Activated naive CD4-positive, alpha-beta T cell treated with anti-CD3 and anti-CD28 coated beads, Interleukin-2, amount 50 U/mL, for 72 hours (primary cell): ENCODE results near the gene HYAL3. TPM values are rescaled to one million over a fixed set of nuclear protein-coding genes. Genes with fewer than 3 reads are reported as not detected.
"Not testable (repeated sequence)": the region's sequence is repeated elsewhere in the genome, so short reads cannot be mapped to it uniquely, and the experiment has no call there.

Experiments
- ATAC-seq, 2 donors: fragments of 150-1000 bp; cut with Tn5 transposase; 2 replicates each; pipeline ENCODE4 v1.10.0; 2021; ENCODE audit warnings: mild to moderate bottlenecking in 2 of 2, moderate library complexity in 2 of 2
- DNase-seq, 2 donors: peaks; one replicate each; pipeline ENCODE4 v3.0.0; 2021 to 2022; ENCODE audit warnings: low spot score in 2 of 2
- H3K27ac Mint-ChIP-seq, 2 donors: one replicate each; pipeline ENCODE4 v1.8.0; 2022; ENCODE audit warnings: mild to moderate bottlenecking in 2 of 2, mixed read lengths in 2 of 2
- H3K36me3 Mint-ChIP-seq, 2 donors: one replicate each; pipeline ENCODE4 v1.8.0; 2022; ENCODE audit warnings: mixed read lengths in 2 of 2
- H3K9me3 Mint-ChIP-seq, 2 donors: one replicate each; pipeline ENCODE4 v1.8.0; 2022; ENCODE audit warnings: mixed read lengths in 2 of 2
- total RNA-seq, 2 donors: library from RNA; stranded (reverse); gene quantifications; one replicate each; pipeline ENCODE4 v1.2.3, GENCODE V29; 2022

Gene HYAL3
- total RNA-seq, 2 donors from 2014 or later = 4.3 to 6.6 TPM

DNA sequence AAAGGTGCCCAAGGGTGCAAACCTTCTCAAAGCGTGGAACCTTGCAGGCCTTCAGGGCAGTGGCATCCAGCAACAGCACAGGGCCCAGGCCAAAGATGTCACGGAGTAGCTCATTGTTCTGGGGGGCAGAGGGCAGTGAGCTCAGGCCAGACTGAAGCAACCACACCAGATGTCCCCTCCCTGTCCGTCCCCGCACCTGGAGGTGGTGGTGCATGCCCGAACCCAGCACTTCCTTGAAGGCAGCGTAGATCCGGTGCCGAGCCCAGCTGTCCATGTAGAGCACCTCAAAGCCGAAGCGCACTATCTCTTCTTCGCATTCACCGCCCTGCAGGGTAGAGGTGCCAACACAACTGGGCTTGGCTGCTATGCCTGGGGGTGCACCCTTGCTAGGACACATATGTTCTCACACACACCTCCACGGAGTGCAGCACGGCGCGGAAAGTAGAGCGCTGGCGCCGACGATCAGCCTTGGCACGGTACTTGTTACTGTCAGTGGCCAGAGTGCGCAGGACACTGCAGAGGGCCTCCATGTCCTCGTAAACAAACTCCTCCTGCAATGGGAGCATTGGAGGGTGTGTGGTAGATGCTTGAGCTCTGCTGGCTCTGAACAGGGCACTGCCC is 10.7 kb downstream of the HYAL3 start:
- Mint-ChIP-seq H3K9me3 (no peaks in the 10 kb centered on the region), H3K27ac (peak overlapping the region in 1 of 2 donors; percentile 65), H3K36me3 (peaks cover 9 to 13% of the 10 kb centered on the region in 2 donors)
- ATAC-seq (no peak), DNase-seq (no peak)

DNA sequence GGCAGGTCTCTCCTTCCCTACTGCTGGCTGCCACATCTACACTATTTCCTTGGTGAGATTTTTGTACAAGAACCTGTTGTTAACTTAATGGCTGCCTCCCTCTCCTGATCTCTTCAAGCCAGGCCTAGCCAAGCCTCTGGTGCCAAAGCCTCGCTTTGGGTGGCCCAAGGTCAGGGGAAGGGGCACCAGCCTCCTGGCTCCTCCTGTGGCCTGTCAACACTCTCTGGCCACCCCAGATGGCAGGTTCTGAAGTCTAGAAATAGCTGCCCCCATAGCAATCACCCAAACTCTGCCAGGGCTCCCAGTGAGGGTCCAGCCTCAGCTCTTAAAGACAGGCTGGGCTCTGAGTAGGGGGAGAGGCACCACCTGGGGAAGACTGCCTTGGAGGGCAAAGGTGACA is 11.9 kb downstream of the HYAL3 start:
- no peak overlapping the region for H3K27ac Mint-ChIP-seq
- DNase-seq (no peak), ATAC-seq (no peak)
- H3K36me3 Mint-ChIP-seq = peaks cover 8 to 9% of the 10 kb centered on the region in 2 donors
- no peaks in the 10 kb centered on the region for H3K9me3 Mint-ChIP-seq

GRCh38 chr3:50286322-50287227 is 12.6 kb downstream of the HYAL3 start:
- no peak overlapping the region for H3K27ac Mint-ChIP-seq
- H3K36me3 Mint-ChIP-seq = peaks cover 6 to 7% of the 10 kb centered on the region in 2 donors
- DNase-seq (no peak), ATAC-seq (no peak)
- H3K9me3 Mint-ChIP-seq = no peaks in the 10 kb centered on the region

DNA sequence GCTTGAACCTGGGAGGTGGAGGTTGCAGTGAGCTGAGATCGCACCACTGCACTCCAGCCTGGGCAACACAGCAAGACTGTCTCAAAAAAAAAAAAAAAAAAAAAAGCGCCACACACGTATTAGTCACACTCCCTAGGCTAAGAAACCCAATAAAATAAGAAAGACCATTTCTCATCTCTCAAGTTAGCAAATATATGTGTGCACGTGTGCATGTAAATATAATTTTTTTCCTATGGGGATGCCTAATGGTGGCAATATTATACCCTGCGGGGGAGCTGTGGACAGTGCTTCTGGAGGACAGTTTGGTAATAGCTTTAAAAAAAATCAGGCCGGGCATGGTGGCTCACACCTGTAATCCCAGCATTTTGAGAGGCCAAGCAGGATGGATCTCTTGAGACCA is 15.1 kb downstream of the HYAL3 start:
- not testable (repeated sequence) for ATAC-seq, H3K9me3 Mint-ChIP-seq, DNase-seq, H3K27ac Mint-ChIP-seq, H3K36me3 Mint-ChIP-seq

DNA sequence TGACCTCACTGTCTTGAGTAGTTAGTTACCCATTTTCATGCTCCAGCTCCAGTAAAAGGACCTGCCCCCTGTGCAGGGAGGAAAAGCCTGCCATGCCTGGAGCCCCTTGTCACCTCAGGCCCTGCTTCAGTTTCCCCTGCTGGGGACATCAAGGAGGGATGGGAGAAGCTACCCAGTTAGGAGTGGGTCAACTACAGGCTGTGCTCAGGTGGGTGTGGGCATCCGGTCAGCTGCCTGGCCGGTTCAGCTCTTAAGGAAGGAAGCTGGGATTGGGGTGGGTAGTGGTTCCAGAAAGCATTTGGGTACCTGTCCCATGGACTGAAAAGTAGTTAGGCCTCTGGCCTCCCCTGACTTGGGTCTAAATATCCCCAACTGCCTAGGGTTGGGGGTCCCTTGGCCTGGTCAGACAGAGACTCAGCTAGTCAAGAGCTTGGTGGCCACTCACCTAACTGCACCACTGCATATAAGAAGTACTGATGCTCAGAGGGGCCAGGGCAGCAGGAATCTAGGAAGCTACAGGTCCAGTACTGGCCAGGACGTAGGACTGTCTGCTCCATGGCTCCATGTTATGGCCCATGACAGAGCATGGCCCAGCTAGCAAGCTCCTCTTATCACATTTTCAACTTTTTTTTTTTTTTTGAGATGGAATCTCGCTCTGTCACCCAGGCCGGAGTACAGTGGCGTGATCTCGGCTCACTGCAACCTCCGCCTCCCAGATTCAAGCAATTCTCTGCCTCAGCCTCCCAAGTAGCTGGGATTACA is 19.8 kb downstream of the HYAL3 start:
- H3K9me3 Mint-ChIP-seq = no peaks in the 10 kb centered on the region
- no peaks in the 10 kb centered on the region for H3K36me3 Mint-ChIP-seq
- DNase-seq = no peak
- no peak overlapping the region for H3K27ac Mint-ChIP-seq
- ATAC-seq = no peak

DNA sequence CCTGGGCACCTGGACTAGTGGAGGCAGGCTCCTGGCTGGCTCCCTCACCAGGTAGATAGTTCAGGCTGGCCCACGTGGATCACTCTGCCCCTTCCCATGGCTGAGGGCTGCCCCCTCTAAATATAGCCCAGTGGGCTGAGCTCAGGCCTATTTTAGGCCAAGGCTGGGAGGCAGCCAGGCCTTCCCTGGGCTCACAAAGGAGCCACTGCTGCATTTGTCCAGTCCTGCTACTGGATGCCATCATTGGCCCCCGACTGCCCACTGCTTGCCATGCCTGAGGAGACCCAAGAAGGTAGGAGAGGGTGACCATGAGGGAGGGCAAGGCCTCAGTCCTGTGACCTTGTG is 20.4 kb downstream of the HYAL3 start, which contains the start of gene LSMEM2:
LSMEM2 (plus strand) TSS at position 208 of the 345 bp plus-strand sequence; CDS start at position 235, 27 bp downstream.
- H3K27ac Mint-ChIP-seq = no peak within 1 kb of the TSS
- ATAC-seq (no peak), DNase-seq (no peak)
- no peaks in the 10 kb centered on the region for H3K36me3 Mint-ChIP-seq
- no peaks in the 10 kb centered on the region for H3K9me3 Mint-ChIP-seq

DNA sequence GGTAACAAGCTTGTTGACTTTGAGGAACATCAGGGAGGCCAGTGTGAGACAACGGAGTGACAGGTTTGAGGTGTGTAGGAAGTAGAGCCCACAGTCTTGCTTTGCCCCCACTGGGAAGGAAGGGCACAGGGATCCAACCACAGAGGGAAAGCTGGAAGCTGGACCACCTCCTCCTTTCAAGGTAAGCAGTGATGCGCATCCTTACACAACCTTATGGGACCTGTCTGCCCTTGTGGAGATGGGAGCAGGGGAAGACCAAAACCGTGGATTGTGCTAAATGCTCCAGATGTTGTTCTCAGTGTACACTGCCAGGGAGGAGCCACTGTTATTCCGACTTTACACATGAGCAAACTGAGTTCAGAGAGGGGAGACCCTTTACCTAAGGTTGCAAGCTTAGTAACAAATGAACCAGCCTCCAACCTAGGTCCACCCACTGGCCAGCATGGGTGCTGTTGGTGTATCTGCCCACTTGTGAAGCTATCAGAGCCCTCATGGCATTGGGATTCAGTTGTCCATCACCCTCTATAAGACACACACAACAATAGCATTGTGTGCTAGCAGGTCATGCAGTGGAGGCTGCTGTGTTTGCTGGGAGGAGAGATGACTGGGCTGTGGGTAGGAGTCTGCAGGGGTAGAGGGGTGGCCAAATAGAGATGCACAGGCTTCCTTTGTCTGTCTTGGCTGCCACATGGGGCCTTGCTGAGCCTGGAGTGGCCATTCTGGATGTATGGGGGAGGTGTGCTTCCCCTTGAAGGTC is 20.9 kb downstream of the HYAL3 start:
- ATAC-seq = no peak
- no peak overlapping the region for H3K27ac Mint-ChIP-seq
- no peaks in the 10 kb centered on the region for H3K36me3 Mint-ChIP-seq

DNA sequence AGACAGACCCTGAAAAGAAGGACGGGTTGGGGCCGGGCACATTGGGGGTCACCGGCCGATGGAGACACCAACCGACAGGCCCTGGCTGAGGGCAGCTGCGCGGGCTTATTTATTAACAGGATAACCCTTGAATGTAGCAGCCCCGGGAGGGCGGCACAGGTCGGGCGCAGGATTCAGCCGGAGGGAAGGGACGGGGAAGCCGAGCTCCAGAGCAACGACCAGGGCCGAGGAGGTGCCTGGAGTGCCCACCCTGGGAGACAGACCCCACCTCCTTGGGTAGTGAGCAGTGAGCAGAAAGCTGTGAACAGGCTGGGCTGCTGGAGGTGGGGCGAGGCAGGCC is 22.5 kb downstream of the HYAL3 start:
- Mint-ChIP-seq H3K27ac (no peak overlapping the region), H3K9me3 (no peaks in the 10 kb centered on the region), H3K36me3 (no peaks in the 10 kb centered on the region)
- ATAC-seq (no peak), DNase-seq (no peak)

More for the DNA sequence above, 20.9 kb downstream of the HYAL3 start:
- no peak for DNase-seq
- no peaks in the 10 kb centered on the region for H3K9me3 Mint-ChIP-seq

GRCh38 chr3:50275996-50276761 is 23.0 kb downstream of the HYAL3 start:
- H3K27ac Mint-ChIP-seq = no peak overlapping the region
- H3K36me3 Mint-ChIP-seq = no peaks in the 10 kb centered on the region
- no peaks in the 10 kb centered on the region for H3K9me3 Mint-ChIP-seq
- ATAC-seq (peak in 1 of 2 donors; percentile 19), DNase-seq (no peak)

DNA sequence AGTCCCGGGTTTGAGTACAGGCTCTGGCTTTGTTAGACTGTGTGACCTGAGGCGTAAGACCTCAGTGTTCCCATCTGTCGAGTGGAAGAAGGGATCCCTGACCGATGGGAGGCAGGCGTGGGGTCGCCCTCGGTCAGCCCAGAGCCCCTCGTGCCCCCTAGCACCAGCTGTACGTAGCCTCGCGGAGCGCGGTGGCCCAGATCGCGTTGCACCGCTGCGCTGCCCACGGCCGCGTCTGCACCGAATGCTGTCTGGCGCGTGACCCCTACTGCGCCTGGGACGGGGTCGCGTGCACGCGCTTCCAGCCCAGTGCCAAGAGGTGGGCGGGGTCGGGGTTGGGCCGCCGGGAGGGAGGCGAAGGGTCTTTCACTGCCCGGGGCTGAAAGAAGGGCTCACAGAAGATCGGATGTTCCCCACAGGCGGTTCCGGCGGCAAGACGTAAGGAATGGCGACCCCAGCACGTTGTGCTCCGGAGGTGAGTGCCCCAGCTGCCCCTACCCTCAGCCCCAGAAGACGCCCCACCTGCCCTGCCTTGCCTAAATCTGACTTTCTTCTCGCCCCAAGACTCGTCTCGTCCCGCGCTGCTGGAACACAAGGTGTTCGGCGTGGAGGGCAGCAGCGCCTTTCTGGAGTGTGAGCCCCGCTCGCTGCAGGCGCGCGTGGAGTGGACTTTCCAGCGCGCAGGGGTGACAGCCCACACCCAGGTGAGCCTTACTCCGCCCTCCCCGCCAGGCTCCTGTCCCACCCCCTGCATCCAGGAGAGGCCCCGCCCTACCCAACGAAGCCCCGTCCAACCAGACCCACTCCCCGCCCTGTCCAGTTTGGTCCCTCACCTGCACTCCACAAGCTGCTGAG is 23.8 kb downstream of the HYAL3 start:
- Mint-ChIP-seq H3K27ac (no peak overlapping the region), H3K9me3 (no peaks in the 10 kb centered on the region), H3K36me3 (no peaks in the 10 kb centered on the region)
- ATAC-seq = no peak
- DNase-seq = no peak

DNA sequence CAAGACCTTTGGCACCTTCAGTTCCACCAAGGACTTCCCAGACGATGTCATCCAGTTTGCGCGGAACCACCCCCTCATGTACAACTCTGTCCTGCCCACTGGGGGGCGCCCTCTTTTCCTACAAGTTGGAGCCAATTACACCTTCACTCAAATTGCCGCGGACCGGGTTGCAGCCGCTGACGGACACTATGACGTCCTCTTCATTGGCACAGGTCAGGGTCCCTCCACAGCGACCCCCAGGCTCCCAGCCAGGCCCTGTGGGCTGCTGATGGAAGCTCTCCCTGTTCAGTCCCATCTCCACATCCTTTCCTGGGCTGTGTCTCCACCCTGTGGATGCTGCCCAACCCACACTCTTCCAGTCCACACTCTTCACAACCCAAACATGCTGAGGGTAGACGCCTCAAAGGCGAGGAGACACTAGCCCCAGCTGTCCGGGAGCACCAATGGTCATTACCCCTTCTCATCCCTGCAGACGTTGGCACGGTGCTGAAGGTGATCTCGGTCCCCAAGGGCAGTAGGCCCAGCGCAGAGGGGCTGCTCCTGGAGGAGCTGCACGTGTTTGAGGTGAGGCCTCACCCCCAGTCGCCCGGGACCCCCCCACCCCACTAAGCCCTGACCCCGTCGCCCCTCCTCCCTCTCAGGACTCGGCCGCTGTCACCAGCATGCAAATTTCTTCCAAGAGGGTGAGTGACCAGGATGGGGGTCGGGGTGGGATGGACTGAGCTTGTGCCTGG is 24.7 kb downstream of the HYAL3 start:
- Mint-ChIP-seq H3K36me3 (no peaks in the 10 kb centered on the region), H3K27ac (no peak overlapping the region), H3K9me3 (no peaks in the 10 kb centered on the region)
- DNase-seq = peak; percentile 69 to 87
- peak; percentile 19 to 48 for ATAC-seq

DNA sequence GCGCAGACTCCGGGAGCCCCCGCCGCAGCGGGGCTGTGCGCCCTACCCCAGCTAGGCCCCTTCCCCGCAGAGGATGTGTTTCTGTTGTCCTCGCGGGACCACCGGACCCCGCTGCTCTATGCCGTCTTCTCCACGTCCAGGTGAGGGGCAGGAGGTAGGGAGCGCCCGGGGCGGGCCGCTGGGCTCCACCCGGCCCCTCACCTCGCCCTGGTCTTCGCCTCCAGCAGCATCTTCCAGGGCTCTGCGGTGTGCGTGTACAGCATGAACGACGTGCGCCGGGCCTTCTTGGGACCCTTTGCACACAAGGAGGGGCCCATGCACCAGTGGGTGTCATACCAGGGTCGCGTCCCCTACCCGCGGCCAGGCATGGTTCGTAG is 25.5 kb downstream of the HYAL3 start:
- H3K27ac Mint-ChIP-seq = no peak overlapping the region
- no peaks in the 10 kb centered on the region for H3K36me3 Mint-ChIP-seq
- no peaks in the 10 kb centered on the region for H3K9me3 Mint-ChIP-seq
- no peak for DNase-seq
- ATAC-seq = no peak

DNA sequence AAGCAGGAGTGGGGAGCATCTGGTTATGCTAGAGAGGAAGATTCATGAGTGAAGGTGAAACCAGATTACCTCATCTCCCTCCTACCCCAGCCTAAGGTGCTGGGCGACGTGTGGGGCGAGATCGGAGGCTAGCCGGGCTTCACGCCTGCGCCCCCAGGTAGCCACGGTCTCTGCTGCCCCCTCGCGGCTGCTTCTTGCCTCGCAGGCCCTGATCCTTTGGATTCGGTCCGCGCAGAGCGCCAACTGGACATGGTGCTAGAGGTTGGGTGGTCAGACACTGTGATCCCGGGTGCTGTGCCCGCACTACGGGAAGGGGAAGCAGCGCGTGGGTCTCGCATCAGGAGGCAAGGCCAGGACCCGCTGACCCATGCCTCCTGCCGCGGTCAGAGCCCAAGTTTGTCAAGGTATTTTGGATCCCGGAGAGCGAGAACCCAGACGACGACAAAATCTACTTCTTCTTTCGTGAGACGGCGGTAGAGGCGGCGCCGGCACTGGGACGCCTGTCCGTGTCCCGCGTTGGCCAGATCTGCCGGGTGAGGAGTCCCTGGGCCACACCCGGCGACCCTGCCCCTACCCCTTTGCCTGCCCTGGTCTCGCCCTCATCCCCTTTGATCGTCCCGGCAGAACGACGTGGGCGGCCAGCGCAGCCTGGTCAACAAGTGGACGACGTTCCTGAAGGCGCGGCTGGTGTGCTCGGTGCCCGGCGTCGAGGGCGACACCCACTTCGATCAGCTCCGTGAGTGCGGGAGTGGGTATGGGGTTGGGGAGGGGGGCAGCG is 26.1 kb downstream of the HYAL3 start:
- Mint-ChIP-seq H3K9me3 (no peaks in the 10 kb centered on the region), H3K36me3 (no peaks in the 10 kb centered on the region), H3K27ac (peak overlapping the region in 1 of 2 donors; percentile 53)
- DNase-seq (peak; percentile 88 to 99), ATAC-seq (peak; percentile 88 to 96)

GRCh38 chr3:50272538-50272910 is 26.7 kb downstream of the HYAL3 start:
- not testable (repeated sequence) for H3K27ac Mint-ChIP-seq, DNase-seq, H3K9me3 Mint-ChIP-seq, H3K36me3 Mint-ChIP-seq
- ATAC-seq = peak in 1 of 2 donors; percentile 1
